Left renal pelvis (tissue), 4 donors: Measurements from ENCODE around the gene CSDE1. TPM values are rescaled to one million over a fixed set of nuclear protein-coding genes. Genes with fewer than 3 reads are reported as not detected.
A peak's percentile ranks its signal among the peaks of the same experiment; 100 is the strongest.
"Not testable (repeated sequence)": the region's sequence is repeated elsewhere in the genome, so short reads cannot be mapped to it uniquely, and the experiment has no call there.

Experiments
- DNase-seq, 4 donors: peaks; one replicate each; pipeline ENCODE4 v3.0.0-alpha.2; 2013; ENCODE audit warnings: low read depth in 4 of 4, low spot score in 3 of 4
- polyA plus RNA-seq, 4 donors: library from polyadenylated mRNA; unstranded; fragments of 120-200 nt; gene quantifications; one replicate each; pipeline ENCODE4 v1.2.1, GENCODE V29; 2013; ENCODE audit not compliant: insufficient read length in 4 of 4

Gene CSDE1
- polyA plus RNA-seq = 100 to 1,000 TPM; 378 to 499 (median 442) TPM

- peak; percentile 95 to 97 (median 96) for DNase-seq
Observed at GRCh38 chr1:114757455-114758255, at the start of gene CSDE1. CSDE1 (minus strand) TSS chr1:114757984; CDS start chr1:114739890, 18,094 bp downstream.

DNA sequence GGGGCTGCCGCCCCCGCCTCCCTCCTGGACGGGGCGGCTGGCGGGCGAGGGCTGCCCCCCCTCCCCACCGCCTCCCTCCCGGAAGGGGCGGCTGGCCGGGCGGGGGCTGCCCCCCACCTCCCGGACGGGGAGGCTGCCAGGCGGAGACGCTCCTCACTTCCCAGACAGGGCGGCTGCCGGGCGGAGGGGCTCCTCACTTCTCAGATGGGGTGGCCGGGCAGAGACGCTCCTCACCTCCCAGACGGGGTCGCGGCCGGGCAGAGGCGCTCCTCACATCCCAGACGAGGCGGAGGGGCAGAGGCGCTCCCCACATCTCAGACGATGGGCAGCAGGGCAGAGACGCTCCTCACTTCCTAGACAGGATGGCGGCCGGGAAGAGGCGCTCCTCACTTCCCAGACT lies 46.7 kb upstream of the CSDE1 start:
- DNase-seq = not testable (repeated sequence)

DNA sequence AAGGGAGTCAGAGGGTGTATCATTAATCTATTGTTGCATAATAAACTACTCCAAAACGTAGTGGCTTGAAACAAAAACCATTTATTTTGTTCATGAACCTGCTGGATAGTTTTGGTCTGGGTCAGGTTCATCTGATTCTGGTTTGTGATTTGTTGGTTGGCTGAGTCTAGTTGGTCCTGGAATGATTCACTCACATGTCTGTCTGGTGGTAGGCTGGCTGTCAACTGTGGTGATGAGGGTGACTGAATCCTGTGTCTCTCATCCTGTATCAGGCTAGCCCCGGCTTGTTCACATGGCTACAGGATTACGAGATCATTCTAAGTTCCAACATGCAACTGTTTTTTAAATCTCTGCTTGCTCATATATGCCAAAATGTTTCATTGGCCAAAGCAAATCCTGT lies 45.2 kb upstream of the CSDE1 start:
- DNase-seq = no peak

GRCh38 chr1:114794038-114794437 lies 36.3 kb upstream of the CSDE1 start:
- DNase-seq = no peak

- DNase-seq = not testable (repeated sequence)
Observed at GRCh38 chr1:114790581-114790980, 32.8 kb upstream of the CSDE1 start.

DNA sequence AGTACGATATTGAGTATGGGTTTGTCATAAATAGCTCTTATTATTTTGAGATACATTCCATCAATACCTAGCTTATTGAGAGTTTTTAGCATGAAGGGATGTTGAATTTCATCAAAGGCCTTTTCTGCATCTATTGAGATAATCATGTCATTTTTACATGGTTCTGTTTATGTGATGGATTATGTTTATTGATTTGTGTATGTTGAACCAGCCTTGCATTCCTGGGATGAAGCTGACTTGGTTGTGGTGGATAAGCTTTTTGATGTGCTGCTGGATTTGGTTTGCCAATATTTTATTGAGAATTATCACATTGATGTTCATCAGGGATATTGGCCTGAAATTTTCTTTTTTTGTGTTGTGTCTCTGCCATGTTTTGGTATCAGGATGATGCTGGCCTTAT lies 28.7 kb upstream of the CSDE1 start:
- not testable (repeated sequence) for DNase-seq

DNA sequence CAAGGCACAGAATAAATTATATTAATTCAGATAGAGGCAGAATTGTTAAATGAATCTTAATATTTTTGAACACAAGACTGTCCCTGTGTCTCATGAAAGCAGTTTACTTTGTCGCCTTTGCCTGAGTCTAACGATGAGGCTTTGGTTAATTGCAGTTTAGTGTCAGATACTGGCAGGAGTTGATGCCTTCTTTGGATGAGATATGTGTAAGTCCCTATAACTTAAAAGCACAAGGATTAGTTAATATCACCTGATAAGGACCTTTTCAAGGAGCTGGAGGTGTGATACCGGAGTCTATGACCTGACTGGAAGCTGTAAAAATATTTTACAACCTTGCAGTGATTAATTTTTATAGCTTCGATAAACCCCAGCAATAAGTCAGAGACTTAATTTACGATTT lies 24.7 kb upstream of the CSDE1 start:
- no peak for DNase-seq

DNA sequence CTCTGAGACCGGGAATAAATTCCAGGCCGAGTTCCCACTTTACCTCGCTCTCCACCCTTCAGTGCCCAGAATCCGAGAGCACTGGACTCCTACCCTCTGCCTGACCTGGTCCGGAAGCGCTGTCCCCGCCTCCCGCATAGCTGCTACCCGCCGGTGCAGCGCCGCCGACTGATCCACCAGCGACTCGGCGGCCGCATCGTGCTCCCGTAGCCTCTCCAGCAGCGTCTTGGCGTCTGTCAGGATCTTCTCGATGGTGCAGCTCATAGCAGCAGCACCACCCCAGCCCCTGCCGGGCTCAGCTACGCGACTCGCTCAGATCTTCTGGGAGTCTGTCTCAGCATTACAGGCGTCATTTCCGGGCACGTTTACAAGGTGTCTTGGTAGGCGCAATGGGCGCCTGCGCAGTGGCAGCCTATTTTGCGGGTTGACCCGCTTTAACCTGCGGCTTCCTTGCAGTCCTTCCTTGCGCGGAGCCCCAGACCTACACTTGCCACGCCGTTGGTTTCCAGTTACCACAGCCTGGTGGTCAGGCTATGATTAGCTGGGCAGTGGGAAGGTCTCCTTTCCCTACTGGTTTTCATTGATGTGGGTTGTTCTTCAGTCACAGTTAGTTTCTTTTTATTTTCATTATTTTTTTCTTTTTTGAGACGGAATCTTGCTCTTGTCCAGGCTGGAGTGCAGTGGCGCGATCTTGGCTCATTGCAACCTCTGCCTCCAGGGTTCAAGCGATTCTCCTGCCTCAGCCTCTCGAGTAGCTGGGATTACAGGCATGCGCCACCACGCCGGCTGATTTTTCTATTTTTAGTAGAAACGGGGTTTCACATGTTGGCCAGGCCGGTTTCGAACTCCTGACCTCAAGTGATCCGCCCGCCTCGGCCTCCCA lies 22.8 kb upstream of the CSDE1 start, which contains the start of gene SIKE1:
TSS of gene SIKE1 (minus strand) at position 342 of the 883 bp plus-strand sequence. CDS start at position 264, 78 bp downstream.
- peak; percentile 85 to 91 (median 88) for DNase-seq

- DNase-seq = no peak
Observed at GRCh38 chr1:114779722-114780121, 21.9 kb upstream of the CSDE1 start.

- not testable (repeated sequence) for DNase-seq
Observed at GRCh38 chr1:114776726-114777125, 18.9 kb upstream of the CSDE1 start.

GRCh38 chr1:114771992-114772391 lies 14.2 kb upstream of the CSDE1 start:
- no peak for DNase-seq

DNA sequence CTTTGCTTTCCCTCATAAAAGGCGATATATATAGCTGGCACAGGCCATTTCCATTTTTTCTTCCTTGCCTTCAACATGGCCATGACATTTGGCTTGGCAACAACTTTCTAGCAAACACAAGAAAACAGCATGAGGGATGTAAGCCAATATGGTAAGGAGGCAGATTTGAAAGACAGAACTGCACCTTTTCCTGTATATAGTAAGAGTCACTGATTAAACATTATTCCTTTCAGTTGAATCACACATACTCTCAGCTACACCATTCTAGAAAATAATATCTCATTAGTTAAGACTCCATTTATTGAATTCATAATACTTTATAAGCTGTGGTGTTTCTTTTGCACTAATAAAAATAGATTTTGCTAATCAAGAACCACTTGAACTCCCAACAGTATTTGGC lies 13.2 kb upstream of the CSDE1 start:
- no peak for DNase-seq

- no peak for DNase-seq
Observed at GRCh38 chr1:114764689-114765088, 6.9 kb upstream of the CSDE1 start.

GRCh38 chr1:114758256-114758832 lies 560 bp upstream of the CSDE1 start:
- DNase-seq = no peak

GRCh38 chr1:114756949-114757454 lies 782 bp downstream of the CSDE1 start:
- peak in 2 of 4 donors; percentile 9 to 10 for DNase-seq

DNA sequence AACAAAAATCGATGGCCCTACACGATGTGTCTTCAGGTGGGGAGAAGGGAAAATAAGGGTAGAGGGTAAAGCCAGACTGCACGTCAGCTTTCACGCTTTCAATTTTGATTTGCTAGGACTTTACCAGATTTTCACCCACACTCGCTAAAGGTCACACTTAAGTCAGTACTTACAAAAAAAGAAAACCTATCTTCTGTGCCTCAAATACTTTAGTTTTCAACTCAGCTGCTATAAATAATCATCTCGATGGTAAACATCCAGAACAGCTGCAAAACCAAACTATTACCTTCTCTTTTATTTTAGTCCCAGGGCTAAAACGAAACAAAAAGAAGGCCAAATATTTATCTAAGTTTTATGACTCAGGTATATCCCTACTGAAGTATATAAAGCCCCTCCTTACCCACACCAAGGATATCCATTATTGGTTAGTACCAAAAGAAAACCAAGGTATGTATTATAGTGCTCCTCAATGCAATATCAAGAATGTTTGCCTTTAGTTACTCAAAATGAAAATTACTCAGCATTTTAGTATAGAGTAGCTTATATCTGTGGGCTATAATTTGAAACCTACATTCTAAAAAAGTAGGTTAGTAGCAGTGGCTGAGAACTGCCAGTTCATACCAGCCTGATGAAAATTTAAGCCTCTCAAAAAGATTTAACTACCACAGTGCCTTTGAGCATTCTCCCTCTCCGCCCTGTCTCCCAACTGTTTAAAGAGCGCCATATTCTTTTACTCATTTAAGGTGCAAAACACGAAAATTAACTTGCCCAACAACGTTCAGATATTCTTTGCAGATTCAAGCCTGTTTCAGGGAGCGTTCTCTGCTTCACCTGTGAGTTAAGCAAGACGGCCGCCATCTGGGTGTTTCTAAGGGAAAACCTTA lies 1.5 kb downstream of the CSDE1 start:
- DNase-seq = no peak

DNA sequence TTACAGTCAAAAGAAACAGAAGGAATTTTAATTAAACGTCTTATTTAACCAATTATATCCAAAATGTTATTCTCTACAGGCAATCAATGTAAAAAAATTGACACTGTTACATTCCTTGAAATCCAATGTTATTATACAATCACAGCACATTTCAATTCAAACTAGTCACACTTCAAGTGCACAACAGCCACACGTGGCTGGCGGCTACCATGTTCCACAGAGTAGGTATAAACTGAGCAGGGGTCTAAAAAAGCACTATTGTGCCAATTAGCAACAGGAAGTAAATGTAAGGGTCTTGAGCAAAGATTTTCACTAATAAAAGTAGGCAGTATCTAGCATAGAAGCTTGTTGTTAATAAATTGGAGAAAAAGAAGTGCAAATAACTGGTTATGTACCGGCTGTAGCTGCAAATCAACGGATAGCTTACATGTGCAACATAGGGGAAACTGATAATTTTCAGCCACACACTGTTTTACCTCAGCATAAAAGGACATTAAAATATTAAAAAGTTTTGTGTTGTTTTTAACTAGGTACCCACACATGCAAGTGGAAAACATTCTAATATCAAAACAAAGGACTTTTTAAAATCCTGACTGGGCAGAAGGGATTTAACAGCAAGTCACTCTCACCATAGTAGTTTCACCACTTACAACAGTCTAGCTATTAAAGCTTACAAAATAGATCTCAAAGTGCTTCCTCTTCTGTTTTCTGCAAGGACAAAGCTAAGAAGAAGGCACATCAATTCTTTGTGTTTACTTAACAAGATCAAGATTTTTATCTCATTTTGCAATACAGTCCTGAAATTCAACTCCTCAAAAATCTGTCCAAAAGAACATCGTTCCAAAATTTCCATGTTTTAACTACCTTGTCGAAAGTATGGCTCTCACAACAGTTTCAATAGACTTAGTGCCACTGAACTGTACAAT lies 2.5 kb downstream of the CSDE1 start:
- no peak for DNase-seq

DNA sequence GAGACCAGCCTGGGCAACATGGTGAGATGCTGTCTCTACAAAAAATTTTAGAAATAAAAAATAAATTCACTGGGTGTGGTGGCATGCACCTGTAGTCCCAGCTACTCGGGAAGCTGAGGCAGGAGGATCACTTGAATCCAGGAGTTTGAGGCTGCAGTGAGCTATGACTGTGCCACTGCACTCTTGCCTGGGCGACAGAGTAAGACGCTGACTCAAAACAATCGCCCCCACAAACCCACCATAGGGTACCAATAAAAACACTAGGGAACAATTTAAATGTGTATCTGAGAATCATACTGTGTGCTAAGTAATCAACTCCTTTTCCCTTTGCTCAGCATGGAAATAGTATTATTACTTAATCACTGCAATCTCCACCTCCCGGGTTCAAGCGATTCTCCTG lies 4.1 kb downstream of the CSDE1 start:
- not testable (repeated sequence) for DNase-seq

- DNase-seq = no peak
Observed at GRCh38 chr1:114753143-114753542, 4.6 kb downstream of the CSDE1 start.
